Fibroblast of the conjunctiva (primary cell): ENCODE results near the gene ZFYVE9.
"Not testable (repeated sequence)": the region's sequence is repeated elsewhere in the genome, so short reads cannot be mapped to it uniquely, and the experiment has no call there.

Experiments used
- DNase-seq: peaks from one replicate; pipeline ENCODE4 v3.0.0-alpha.2; 2010; ENCODE audit warnings: low read depth

The ZFYVE9 gene

DNA sequence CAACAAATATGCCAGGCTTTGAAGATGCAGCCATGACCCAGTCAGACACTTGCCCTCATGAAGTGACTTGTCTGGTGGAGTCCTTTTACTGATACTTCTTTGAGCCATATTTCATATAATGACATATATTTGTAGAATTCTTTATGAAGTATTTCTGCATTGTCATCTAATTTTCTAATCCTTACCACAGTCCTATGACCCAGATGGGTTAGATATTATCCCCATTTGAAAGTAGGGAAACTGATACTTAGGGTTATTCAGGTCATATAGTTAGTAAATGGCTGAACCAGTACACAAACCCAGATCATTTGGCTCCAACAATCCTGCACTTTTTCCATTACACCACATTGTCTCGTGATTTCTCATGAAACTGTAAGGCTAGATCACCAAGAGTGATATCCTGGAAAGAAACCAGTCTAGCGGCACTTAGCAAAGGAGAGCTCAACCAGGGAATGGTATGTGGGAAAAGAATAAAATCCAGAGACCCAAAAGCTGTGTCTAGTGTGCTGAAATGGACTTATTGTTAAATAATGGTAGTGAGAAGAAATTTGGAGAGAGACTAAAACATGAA is 49.6 kb downstream of the ZFYVE9 start:
- DNase-seq: no peak

DNA sequence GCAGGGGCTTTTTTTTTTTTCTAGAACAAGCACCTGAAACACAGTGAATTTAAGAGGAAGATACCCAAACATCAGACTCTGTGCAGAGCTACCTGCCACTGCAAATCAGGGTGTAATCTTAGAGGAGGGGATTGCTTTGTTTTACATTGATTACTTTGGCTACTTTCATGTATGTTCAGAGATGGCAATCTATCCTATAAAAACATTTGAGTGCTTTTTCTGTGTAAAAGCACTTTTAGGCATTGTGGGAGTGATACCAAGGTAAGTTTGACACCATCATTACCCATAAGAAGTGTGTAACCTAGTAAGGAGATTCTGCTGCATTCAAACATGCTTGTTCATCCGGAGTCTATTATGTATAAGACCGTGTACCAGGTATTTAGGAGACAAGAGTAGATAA is 50.1 kb downstream of the ZFYVE9 start:
- no peak for DNase-seq

DNA sequence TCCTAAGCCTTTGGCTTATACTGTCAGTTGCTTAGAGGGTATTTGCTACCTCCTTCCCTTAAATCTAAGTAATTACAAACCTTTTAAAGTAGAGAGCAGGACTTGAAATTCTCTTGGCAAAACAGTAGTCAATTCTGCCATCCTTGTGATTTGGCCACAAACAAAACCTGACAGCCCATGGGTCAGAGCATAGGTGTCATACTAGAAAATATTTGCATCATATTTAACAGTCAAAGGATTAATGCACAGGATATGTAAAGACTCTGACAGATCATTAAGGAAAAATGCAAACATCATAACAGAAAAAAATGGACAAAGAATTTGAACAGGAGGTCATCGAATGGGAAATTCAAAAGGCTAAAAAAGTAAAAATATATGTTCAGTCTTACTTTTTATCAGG is 50.5 kb downstream of the ZFYVE9 start:
- no peak for DNase-seq

GRCh38 chr1:52193985-52194384 is 52.1 kb downstream of the ZFYVE9 start:
- DNase-seq: no peak

DNA sequence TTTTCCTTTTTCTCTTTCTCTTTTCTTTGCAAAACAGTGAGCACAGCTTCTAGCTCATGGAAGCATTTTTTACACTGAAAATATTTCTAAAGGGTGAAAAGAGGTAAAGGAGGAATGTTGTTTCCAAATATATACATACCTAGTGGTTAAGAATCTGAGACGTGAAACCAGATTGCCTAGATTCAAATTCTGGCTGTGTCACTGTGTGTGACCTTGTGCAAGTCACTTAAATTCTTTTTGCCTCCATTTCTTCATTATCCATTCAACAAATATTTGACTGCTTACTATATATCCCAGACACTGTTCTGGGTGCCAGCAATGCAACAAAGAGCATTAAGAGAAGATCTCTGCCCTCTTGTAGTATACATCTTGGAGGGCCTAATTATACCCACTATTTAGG is 53.3 kb downstream of the ZFYVE9 start:
- no peak for DNase-seq

- DNase-seq: no peak
Observed at GRCh38 chr1:52203935-52204625, 62.2 kb downstream of the ZFYVE9 start.

DNA sequence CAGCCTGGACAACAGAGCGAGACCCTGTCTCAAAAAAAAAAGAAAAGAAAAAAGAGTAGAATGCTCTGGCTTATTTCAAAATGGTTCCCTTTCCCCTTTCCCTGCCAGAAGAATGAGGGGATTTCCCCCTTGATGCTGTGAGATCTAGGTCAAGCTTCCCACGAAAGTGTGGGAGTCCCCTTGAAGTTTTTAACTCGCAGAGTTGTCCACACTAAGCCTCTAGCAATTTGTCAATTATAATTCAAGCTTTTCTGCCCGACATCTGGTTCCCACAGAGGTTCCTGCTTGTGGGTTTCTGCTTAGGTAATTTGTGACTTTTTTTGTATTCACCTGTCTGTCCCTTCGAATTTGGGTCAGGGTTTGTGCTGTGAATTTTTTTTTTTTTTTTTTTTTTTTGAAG is 62.8 kb downstream of the ZFYVE9 start:
- no peak for DNase-seq

DNA sequence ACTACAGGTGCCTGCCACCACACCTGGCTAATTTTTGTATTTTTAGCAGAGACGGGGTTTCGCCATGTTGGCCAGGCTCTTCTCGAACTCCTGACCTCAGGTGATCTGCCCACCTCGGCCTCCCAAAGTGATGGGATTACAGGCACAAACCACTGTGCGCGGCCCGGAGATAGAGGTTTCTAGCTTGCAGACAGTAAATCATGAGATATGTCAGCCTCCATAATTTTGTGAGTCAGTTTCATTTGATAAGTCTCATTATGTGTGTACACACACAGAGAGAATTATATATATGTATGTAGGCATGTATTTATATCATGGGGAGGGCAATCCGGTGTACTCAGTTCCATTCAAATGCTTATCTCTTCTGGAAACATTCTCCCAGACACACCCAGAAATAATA is 64.8 kb downstream of the ZFYVE9 start:
- not testable (repeated sequence) for DNase-seq

- no peak for DNase-seq
Observed at GRCh38 chr1:52209429-52209828, 67.5 kb downstream of the ZFYVE9 start.

DNA sequence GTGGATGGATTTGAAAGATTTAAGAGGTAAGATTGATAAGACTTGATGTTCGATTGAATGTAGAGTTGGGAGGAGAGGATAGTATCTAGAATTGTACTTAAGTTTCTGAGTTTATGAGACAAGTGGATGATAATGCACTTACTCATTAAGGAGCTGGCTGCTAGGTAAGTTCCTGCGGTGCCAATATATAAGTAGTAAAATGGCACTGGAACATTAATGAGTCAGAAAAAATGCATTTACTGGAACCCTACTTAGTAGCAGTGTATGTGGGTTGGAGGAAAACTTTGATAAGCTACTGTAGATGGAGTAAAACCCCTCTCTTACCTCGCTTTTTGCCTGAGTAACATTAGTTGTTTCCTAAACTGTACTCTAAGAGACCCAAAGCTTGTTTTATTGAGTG is 68.2 kb downstream of the ZFYVE9 start:
- no peak for DNase-seq

GRCh38 chr1:52216907-52217458 is 75.1 kb downstream of the ZFYVE9 start:
- no peak for DNase-seq

DNA sequence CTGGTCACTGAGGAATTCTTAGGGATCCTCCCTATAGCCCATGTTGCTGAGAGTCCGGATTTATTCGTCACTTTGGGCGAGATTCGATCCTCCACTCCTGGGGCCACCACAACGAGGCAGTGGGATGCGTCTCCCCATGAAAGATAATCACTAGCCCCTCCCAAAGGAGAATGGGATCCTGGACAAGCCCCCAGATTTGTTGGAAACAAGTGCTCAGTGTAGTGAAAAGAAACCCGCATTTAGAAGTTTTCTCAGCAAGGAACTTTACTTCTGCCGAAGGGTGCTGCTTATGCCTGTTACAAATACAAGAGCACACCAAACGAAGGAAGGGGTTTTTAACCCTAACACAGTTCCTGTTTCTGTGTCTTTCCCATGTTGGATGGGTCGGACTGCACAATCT is 83.3 kb downstream of the ZFYVE9 start:
- no peak for DNase-seq

DNA sequence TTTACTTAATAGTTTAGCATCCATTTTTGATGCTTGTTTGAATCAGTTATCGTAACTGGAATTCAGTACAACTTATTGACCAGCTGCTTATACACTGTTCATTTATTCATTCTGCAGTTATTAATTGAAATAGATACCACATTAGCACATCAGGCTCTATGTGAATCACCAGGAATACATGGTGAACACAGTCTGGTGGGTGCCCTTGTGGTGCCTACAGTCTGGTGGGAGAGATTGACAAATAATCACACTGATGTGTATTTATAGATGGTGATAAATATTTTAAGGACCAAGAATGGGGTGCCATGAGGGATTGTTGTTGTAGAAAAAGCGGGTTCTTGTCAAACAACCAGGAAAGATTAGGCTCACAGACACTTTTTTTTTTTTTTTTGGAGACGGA is 87.6 kb downstream of the ZFYVE9 start:
- DNase-seq: no peak

- no peak for DNase-seq
Observed at GRCh38 chr1:52233463-52233862, 91.6 kb downstream of the ZFYVE9 start.

DNA sequence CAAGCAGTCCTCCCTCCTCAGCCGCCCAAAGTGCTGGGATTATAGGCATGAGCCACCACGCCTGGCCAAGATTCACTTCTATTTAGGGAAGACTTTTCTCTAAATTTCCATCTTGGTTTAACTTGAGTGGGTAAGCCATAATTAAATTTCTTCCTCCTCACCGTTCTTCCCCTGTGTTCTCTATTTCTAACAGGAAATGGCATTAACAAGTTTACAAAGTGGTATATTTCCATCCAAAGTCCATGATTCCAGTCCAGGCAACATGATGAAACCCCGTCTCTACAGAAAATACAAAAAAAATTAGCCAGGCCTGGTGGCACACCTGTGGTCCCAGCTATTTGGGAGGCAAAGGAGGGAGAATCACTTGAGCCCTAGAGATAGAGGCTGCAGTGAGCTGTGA is 92.1 kb downstream of the ZFYVE9 start:
- no peak for DNase-seq

GRCh38 chr1:52234708-52235107 is 92.8 kb downstream of the ZFYVE9 start:
- DNase-seq: no peak

DNA sequence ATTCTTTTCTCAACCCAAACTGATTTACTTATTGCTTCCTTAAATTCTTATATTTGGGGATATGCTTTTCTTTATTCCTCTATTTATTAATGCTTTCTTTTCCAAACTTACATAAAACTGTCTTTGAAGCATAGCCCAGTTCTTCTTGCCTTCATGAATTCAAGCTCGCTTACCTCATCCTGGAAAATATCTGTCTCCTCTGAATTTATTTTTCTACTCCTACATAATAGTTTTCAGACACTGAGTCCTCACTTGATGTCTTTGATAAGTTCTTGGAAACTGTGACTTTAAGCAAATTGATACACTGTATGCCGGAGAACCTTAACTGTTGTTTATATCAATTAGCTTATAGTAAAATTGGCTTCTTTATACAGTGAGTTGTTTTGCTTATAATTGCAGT is 93.8 kb downstream of the ZFYVE9 start:
- no peak for DNase-seq

DNA sequence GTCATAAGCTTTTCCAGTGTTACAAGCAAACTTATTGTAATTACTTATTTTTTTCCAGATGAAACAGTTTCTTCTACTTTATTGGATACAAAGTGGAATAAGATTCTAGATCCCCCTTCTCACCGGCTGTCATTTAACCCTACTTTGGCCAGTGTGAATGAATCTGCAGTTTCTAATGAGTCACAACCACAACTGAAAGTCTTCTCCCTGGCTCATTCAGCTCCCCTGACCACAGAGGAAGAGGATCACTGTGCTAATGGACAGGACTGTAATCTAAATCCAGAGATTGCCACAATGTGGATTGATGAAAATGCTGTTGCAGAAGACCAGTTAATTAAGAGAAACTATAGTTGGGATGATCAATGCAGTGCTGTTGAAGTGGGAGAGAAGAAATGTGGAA is 95.5 kb downstream of the ZFYVE9 start:
- DNase-seq: no peak

- no peak for DNase-seq
Observed at GRCh38 chr1:52238474-52238873, 96.6 kb downstream of the ZFYVE9 start.

- DNase-seq: no peak
Observed at GRCh38 chr1:52238887-52239707, 97.2 kb downstream of the ZFYVE9 start.

GRCh38 chr1:52239708-52240001 is 97.8 kb downstream of the ZFYVE9 start:
- no peak for DNase-seq

DNA sequence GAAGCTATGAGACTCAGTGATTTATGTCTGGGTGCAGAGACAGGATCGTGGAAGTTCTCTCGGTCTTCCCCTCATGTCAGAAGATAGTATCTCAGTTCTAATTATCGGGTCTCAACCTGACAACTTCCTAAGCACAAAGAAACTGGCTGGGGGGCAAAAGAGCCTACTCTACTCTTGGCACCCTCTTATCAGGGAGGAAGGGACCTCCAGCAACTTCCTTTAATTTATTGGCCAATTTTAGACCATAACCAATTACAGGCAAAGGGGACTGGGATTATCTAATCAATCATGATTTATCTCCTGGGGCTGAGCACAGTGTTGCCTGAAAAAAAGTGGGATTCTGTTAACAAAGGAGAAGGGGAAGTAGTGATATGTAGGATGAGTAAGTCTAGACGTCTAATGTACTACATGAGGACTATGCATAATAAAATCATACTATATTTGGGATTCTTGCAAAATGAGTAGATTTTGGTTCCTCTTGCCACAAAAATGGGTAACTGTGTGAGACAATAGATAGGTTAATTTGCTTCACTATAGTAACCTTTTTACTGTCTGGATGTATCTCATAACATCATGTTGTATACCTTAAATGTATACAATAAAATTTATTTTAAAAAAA is 98.8 kb downstream of the ZFYVE9 start:
- no peak for DNase-seq
